Measurements from ENCODE around the gene KMT2D. TPM values are rescaled to one million over a fixed set of nuclear protein-coding genes. Genes with fewer than 3 reads are reported as not detected.

The KMT2D gene
- 10 to 100 TPM; 59.5 to 63.3 TPM for total RNA-seq
- long read RNA-seq, donor 1, partial matches to known transcripts: 0 of 3 reads
- long read RNA-seq, donor 1, other reads (novel, unspliced or antisense): 3 of 3 reads
- long read RNA-seq, donor 2, partial matches to known transcripts: 0 of 1 reads
- long read RNA-seq, donor 2, other reads (novel, unspliced or antisense): 1 of 1 reads

- peak; percentile 97 for DNase-seq (ENCODE audit: low spot score)
- intact Hi-C loops (cut with DNase I): loop anchor here in 1 of 2 donors (2.0 kb wide), 1 partner anchor 42 kb away; the partner anchor contains the start of gene PRKAG1
These were observed at the start of gene KMT2D for GRCh38 chr12:49060237-49061156. TSS of gene KMT2D (minus strand) at chr12:49060794. CDS start at chr12:49055324, 5,470 bp downstream.

GRCh38 chr12:49109641-49110463 lies 49.3 kb upstream of the KMT2D start:
- intact Hi-C loops (cut with DNase I): no loop called here

GRCh38 chr12:49108958-49109404 lies 48.4 kb upstream of the KMT2D start:
- no peak for DNase-seq (ENCODE audit: low spot score)
- intact Hi-C loops (cut with DNase I): no loop called here

More at GRCh38 chr12:49109641-49110463, 49.3 kb upstream of the KMT2D start:
- DNase-seq (ENCODE audit: low spot score): no peak

- intact Hi-C loops (cut with DNase I): no loop called here
- no peak for DNase-seq (ENCODE audit: low spot score)
These were observed 45.0 kb upstream of the KMT2D start for GRCh38 chr12:49105504-49106084.

- DNase-seq (ENCODE audit: low spot score): no peak
These were observed 44.2 kb upstream of the KMT2D start for GRCh38 chr12:49104822-49105221.

GRCh38 chr12:49100380-49100779 lies 39.8 kb upstream of the KMT2D start:
- DNase-seq (ENCODE audit: low spot score): peak; percentile 62
- intact Hi-C loops (cut with DNase I): no loop called here

More at GRCh38 chr12:49104822-49105221, 44.2 kb upstream of the KMT2D start:
- intact Hi-C loops (cut with DNase I): no loop called here

- no peak for DNase-seq (ENCODE audit: low spot score)
- intact Hi-C loops (cut with DNase I): no loop called here
These were observed 38.1 kb upstream of the KMT2D start for GRCh38 chr12:49098703-49099102.

GRCh38 chr12:49098035-49098451 lies 37.4 kb upstream of the KMT2D start:
- intact Hi-C loops (cut with DNase I): no loop called here
- no peak for DNase-seq (ENCODE audit: low spot score)

GRCh38 chr12:49097381-49097780 lies 36.8 kb upstream of the KMT2D start:
- intact Hi-C loops (cut with DNase I): no loop called here
- DNase-seq (ENCODE audit: low spot score): no peak

GRCh38 chr12:49094975-49095365 lies 34.4 kb upstream of the KMT2D start:
- DNase-seq (ENCODE audit: low spot score): no peak
- intact Hi-C loops (cut with DNase I): no loop called here

GRCh38 chr12:49094160-49094974 lies 33.8 kb upstream of the KMT2D start, which contains the start of gene DHH:
TSS of gene DHH (minus strand) at chr12:49094801. CDS start at chr12:49094512, 289 bp downstream.
- intact Hi-C loops (cut with DNase I): no loop called here
- no peak for DNase-seq (ENCODE audit: low spot score)

GRCh38 chr12:49093792-49094159 lies 33.2 kb upstream of the KMT2D start:
- no peak for DNase-seq (ENCODE audit: low spot score)
- intact Hi-C loops (cut with DNase I): no loop called here

GRCh38 chr12:49092816-49093406 lies 32.3 kb upstream of the KMT2D start:
- peak; percentile 29 for DNase-seq (ENCODE audit: low spot score)
- intact Hi-C loops (cut with DNase I): no loop called here

GRCh38 chr12:49092086-49092815 lies 31.7 kb upstream of the KMT2D start:
- intact Hi-C loops (cut with DNase I): no loop called here
- peak; percentile 85 for DNase-seq (ENCODE audit: low spot score)

- no peak for DNase-seq (ENCODE audit: low spot score)
- intact Hi-C loops (cut with DNase I): no loop called here
These were observed 31.2 kb upstream of the KMT2D start for GRCh38 chr12:49091836-49092085.

- DNase-seq (ENCODE audit: low spot score): peak; percentile 73
- intact Hi-C loops (cut with DNase I): no loop called here
These were observed 30.7 kb upstream of the KMT2D start for GRCh38 chr12:49091056-49091835.

Data from posterior vena cava (tissue), 2 donors.